Activated CD8-positive, alpha-beta T cell treated with anti-CD3 and anti-CD28 coated beads for 36 hours (primary cell): ENCODE measurements around the gene PLA2G4D. TPM values are rescaled to one million over a fixed set of nuclear protein-coding genes. Genes with fewer than 3 reads are reported as not detected.

Experiments used
- ATAC-seq: fragments of 200-7000 bp; cut with Tn5 transposase; one replicate; pipeline ENCODE4 v1.10.0; 2021; ENCODE audit warnings: mild to moderate bottlenecking, moderate library complexity
- CTCF ChIA-PET: fragments of 350-600 bp; sonication (Branson Sonifier 250); formaldehyde crosslinking; loops from one replicate; lab custom pipeline; 2021; ENCODE audit warnings: antibody characterized with exemption; lab: Charles Lee
- POLR2A ChIA-PET: fragments of 350-600 bp; sonication (Branson Sonifier 250); formaldehyde crosslinking; loops from one replicate; lab custom pipeline; 2021; ENCODE audit warnings: antibody characterized with exemption; lab: Charles Lee
- DNase-seq: peaks from one replicate; pipeline ENCODE4 v3.0.0-alpha.2; 2020
- H3K27ac Mint-ChIP-seq: one replicate; pipeline ENCODE4 v1.8.0; 2021; ENCODE audit warnings: mild to moderate bottlenecking, mixed read lengths
- H3K27me3 Mint-ChIP-seq: one replicate; pipeline ENCODE4 v1.8.0; 2021; ENCODE audit warnings: mixed read lengths
- H3K36me3 Mint-ChIP-seq: one replicate; pipeline ENCODE4 v1.8.0; 2021; ENCODE audit warnings: low read depth, mixed read lengths
- H3K4me1 Mint-ChIP-seq: one replicate; pipeline ENCODE4 v1.8.0; 2021; ENCODE audit warnings: low read depth, mixed read lengths
- H3K4me3 Mint-ChIP-seq: one replicate; pipeline ENCODE4 v1.8.0; 2021; ENCODE audit warnings: mild to moderate bottlenecking, moderate library complexity, mixed read lengths
- H3K9me3 Mint-ChIP-seq: one replicate; pipeline ENCODE4 v1.8.0; 2021; ENCODE audit warnings: mixed read lengths
- CTCF ChIP-seq: fragments of 200-600 bp; IDR thresholded peaks from one replicate; pipeline ENCODE4 v1.8.0; 2022; ENCODE audit warnings: antibody characterized with exemption, mild to moderate bottlenecking
- intact Hi-C: fragments of 100-400 bp; cut with micrococcal nuclease; formaldehyde crosslinking; loops from one replicate; pipeline ENCODE4 v1.10.0; 2022
- total RNA-seq, 2 experiments: library from RNA; stranded (reverse); gene quantifications; one replicate each; pipeline ENCODE4 v1.2.3, GENCODE V29; 2021

PLA2G4D gene, protein sequence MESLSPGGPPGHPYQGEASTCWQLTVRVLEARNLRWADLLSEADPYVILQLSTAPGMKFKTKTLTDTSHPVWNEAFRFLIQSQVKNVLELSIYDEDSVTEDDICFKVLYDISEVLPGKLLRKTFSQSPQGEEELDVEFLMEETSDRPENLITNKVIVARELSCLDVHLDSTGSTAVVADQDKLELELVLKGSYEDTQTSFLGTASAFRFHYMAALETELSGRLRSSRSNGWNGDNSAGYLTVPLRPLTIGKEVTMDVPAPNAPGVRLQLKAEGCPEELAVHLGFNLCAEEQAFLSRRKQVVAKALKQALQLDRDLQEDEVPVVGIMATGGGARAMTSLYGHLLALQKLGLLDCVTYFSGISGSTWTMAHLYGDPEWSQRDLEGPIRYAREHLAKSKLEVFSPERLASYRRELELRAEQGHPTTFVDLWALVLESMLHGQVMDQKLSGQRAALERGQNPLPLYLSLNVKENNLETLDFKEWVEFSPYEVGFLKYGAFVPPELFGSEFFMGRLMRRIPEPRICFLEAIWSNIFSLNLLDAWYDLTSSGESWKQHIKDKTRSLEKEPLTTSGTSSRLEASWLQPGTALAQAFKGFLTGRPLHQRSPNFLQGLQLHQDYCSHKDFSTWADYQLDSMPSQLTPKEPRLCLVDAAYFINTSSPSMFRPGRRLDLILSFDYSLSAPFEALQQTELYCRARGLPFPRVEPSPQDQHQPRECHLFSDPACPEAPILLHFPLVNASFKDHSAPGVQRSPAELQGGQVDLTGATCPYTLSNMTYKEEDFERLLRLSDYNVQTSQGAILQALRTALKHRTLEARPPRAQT
- not detected for total RNA-seq

- Mint-ChIP-seq H3K9me3 (no peaks in the 10 kb centered on the region), H3K36me3 (no peaks in the 10 kb centered on the region), H3K4me3 (no peak within 1 kb of the TSS), H3K27ac (no peak within 1 kb of the TSS), H3K4me1 (no peaks in the 10 kb centered on the region), H3K27me3 (peaks cover 4% of the 10 kb centered on the region)
- ChIA-PET POLR2A (no interaction called here), CTCF (interaction anchor here (1.1 to 3.8 kb wide), 4 partner anchors 10 to 105 kb away, joined by 3 to 13 read pairs (median 4); no protein-coding TSS in a partner anchor)
- ATAC-seq (no peak), DNase-seq (no peak)
- intact Hi-C loops = no loop called here
- TF ChIP-seq CTCF = no peak
These were observed at the start of gene PLA2G4D for GRCh38 chr15:42094512-42094963. Gene PLA2G4D (minus strand): TSS chr15:42094562. CDS start chr15:42094459, 103 bp downstream.

DNA sequence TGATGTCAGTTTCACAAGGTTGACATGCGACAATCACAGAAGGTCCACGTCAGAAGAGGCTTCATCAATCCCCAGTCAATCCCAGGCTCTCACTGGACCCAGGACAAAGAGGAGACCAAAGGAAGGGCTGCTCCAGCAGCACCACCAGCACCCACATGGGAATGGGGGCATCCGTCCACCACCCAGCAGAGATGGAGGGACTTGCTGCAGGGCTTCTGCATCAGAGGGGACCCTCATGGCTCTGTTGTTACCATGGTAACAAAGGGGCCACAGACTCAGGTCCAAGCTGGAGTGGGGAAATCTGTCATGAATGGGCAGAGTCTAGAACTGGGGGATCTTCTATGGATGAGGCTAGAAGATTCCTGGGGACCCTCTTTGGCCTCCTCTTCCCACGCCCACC, 49.0 kb upstream of the PLA2G4D start:
- no peak for DNase-seq
- CTCF ChIA-PET = interaction anchor here (0.6 kb wide), 1 partner anchor 242 kb away, joined by 3 read pairs; no protein-coding TSS in a partner anchor

DNA sequence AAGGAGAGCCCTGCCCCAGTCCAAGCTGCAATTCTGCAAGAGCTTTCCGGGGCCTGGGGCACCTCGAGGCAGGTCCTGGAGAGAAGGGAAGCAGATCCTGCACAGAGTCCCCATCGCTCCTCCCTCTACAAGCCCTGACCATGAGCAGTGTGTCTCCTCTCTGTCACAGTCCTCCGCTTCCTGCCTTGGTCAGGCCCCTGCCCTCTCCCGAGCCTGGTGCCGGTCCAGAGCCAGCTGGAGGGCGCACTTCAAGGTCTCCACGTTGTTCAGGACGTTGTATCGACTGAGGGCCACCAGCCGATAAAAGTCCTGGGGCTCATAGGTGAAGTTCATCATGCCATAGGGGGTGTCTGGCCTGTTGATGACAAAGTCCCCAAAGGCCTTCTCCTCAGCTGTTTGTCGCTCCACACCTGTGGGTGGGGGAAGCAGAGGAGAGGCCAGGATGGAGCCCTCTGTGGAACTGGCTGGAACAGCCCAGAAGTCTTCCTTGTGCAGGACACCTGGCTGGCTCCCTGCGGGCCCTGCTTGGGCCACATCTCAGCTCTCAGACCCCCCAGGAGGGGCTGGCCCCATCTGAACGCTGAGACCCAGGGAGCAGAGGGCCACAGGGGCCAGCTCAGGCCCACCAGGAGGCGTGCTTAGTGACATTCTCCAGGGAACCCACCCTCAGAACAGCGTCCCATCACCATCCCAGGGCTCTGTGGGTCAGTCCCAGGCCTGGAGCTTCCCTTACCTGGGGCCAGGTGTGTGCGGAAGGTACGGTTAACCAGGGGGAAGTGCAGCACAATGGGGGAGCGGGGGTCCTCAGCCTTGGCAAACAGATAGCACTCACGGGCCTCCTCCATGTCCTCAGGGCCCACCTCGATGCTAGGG, 47.7 kb upstream of the PLA2G4D start:
- Mint-ChIP-seq H3K9me3 (no peaks in the 10 kb centered on the region), H3K4me1 (no peaks in the 10 kb centered on the region), H3K27ac (no peak overlapping the region), H3K27me3 (peaks cover 2% of the 10 kb centered on the region), H3K36me3 (no peaks in the 10 kb centered on the region), H3K4me3 (no peak overlapping the region)
- POLR2A ChIA-PET = no interaction called here
- intact Hi-C loops = no loop called here
- TF ChIP-seq CTCF = no peak
- ATAC-seq (no peak), DNase-seq (no peak)
- CTCF ChIA-PET = no interaction called here

More for the DNA sequence above, 49.0 kb upstream of the PLA2G4D start:
- intact Hi-C loops = no loop called here
- H3K27ac Mint-ChIP-seq = no peak overlapping the region
- no peaks in the 10 kb centered on the region for H3K9me3 Mint-ChIP-seq
- no peak for ATAC-seq
- POLR2A ChIA-PET = no interaction called here
- TF ChIP-seq CTCF = no peak
- H3K27me3 Mint-ChIP-seq = peaks cover 2% of the 10 kb centered on the region
- no peaks in the 10 kb centered on the region for H3K36me3 Mint-ChIP-seq
- H3K4me1 Mint-ChIP-seq = no peaks in the 10 kb centered on the region
- H3K4me3 Mint-ChIP-seq = no peak overlapping the region

DNA sequence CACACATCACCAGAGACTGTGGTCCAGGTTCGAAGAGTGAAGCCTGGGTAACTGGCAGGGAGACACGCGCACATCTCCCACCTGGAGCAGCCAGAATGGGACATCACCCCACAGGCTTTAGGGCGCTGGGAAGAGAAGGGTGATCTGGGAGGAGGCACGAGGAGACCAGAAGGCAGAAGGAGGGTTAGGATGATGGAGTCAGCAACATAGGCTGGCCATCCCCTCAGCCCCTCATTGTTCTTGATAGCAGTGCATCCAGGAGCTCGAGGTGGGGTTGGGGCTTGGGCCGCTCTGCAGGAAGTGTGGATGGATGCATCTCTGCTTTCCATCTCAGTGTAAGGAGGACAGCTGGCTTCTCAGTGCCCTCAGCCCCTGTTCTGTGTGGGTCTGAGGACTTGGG, 46.9 kb upstream of the PLA2G4D start:
- Mint-ChIP-seq H3K9me3 (no peaks in the 10 kb centered on the region), H3K27me3 (peaks cover 2% of the 10 kb centered on the region), H3K4me3 (no peak overlapping the region), H3K36me3 (no peaks in the 10 kb centered on the region), H3K4me1 (no peaks in the 10 kb centered on the region), H3K27ac (no peak overlapping the region)
- intact Hi-C loops = no loop called here
- no peak for TF ChIP-seq CTCF
- POLR2A ChIA-PET = no interaction called here
- no peak for DNase-seq
- no peak for ATAC-seq
- CTCF ChIA-PET = no interaction called here
